ENCODE data around the gene PPM1K. TPM values are rescaled to one million over a fixed set of nuclear protein-coding genes. Genes with fewer than 3 reads are reported as not detected.

PPM1K gene
- total RNA-seq (2014; rRNA removed; shearing (Covaris generic)) = 9.0 and 9.3 TPM in 2 replicates

DNA sequence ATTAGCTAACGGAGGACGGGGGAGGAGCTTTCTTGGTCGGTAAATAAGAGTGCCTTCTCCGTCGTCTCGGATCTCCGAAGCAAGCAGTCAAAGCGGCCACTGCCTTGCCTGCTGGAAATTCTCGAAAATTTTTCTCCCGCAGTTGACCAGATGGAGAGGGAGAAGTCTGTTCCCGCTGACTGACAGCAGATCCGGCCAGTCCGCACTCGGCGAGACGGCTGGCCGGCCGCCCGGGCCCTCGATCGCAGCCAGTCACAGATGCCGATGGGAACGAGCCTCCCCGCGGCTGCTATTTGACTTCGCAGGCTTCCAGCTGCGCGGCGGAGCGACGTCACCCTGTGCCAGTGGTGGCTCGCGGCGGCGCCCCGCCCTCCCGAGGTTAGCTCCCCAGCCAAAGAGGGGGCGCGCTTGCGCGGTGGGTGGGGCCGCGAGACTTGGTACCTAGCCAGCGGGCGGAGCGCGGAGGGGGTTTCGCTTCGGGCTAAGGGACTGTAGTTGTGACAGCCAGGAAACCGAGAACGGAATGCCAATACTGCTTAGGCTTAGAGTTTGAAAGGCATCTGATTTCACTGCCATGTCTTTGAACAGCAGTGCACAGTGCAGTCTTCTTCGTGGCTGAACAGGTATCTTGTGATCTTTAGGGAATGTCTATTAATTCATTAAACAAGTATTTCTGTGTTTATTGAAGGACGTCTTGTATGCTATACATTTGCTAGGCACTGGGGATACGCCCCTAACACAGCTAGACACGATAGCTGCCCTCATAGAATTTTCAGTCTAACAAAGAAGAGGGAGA is at the start of gene PPM1K:
Gene PPM1K, minus strand, starts transcription at position 123 of the 796 bp plus-strand sequence. CDS start 5,978 bp downstream, outside the sequence.

Small RNA genes within 50 kb of the gene (small RNA-seq; reads per million reads assigned to genes)
- gene RF00019 (not detected), gene RNU6-1298P (not detected)

Other genes starting within 250 kb of the PPM1K start
- 2.5 and 2.7 TPM in 2 replicates for gene ABCG2, start 125.9 kb downstream of the PPM1K start, total RNA-seq (2014; rRNA removed; shearing (Covaris generic))
- 3.7 and 9.2 TPM in 2 replicates for gene HERC6, start 94.3 kb upstream of the PPM1K start, total RNA-seq (2014; rRNA removed; shearing (Covaris generic))
- gene HERC5, start 172.6 kb upstream of the PPM1K start, total RNA-seq (2014; rRNA removed; shearing (Covaris generic)) = 1.4 and 2.0 TPM in 2 replicates
- 87.3 and 102 TPM in 2 replicates for gene PYURF, start 239.2 kb upstream of the PPM1K start, total RNA-seq (2014; rRNA removed; shearing (Covaris generic))

Data from A375 (cell line).